Measurements from ENCODE around the gene NR5A1.

The NR5A1 gene

GRCh38 chr9:124513376-124513994 is 6.3 kb upstream of the NR5A1 start:
- DNase-seq: peak; percentile 34 to 53

GRCh38 chr9:124512806-124513204 is 5.6 kb upstream of the NR5A1 start:
- DNase-seq: no peak

GRCh38 chr9:124511891-124512805 is 4.9 kb upstream of the NR5A1 start:
- no peak for DNase-seq

- no peak for DNase-seq
These were observed 4.2 kb upstream of the NR5A1 start for GRCh38 chr9:124511426-124511840.

GRCh38 chr9:124510650-124511425 is 3.6 kb upstream of the NR5A1 start:
- DNase-seq: no peak

- no peak for DNase-seq
These were observed 753 bp upstream of the NR5A1 start for GRCh38 chr9:124507880-124508423.

GRCh38 chr9:124506433-124506832 is 766 bp downstream of the NR5A1 start:
- no peak for DNase-seq

GRCh38 chr9:124505901-124506346 is 1.3 kb downstream of the NR5A1 start:
- no peak for DNase-seq

- DNase-seq: no peak
These were observed 1.9 kb downstream of the NR5A1 start for GRCh38 chr9:124505006-124505900.

- no peak for DNase-seq
These were observed 2.6 kb downstream of the NR5A1 start for GRCh38 chr9:124504530-124505005.

GRCh38 chr9:124503713-124504529 is 3.3 kb downstream of the NR5A1 start:
- DNase-seq: no peak

- no peak for DNase-seq
These were observed 4.2 kb downstream of the NR5A1 start for GRCh38 chr9:124502711-124503702.

GRCh38 chr9:124501771-124502320 is 5.4 kb downstream of the NR5A1 start:
- no peak for DNase-seq

GRCh38 chr9:124500796-124501611 is 6.2 kb downstream of the NR5A1 start:
- DNase-seq: no peak

GRCh38 chr9:124500028-124500795 is 7.0 kb downstream of the NR5A1 start:
- DNase-seq: no peak

GRCh38 chr9:124499216-124499615 is 8.0 kb downstream of the NR5A1 start:
- DNase-seq: no peak

GRCh38 chr9:124498499-124499146 is 8.6 kb downstream of the NR5A1 start:
- DNase-seq: no peak

All from NCI-H2081 (cell line).